HEK293T (cell line): ENCODE results near the gene SSUH2.

Source experiments
- CTCF ChIA-PET: fragments of 350-600 bp; formaldehyde crosslinking; extraction: SDS; loops from one replicate; lab custom pipeline; 2021; ENCODE audit warnings: antibody characterized with exemption, inconsistent platforms; lab: Yijun Ruan, JAX
- POLR2A ChIA-PET: fragments of 350-600 bp; formaldehyde crosslinking; extraction: SDS; loops from one replicate; lab custom pipeline; 2020; ENCODE audit warnings: antibody characterized with exemption, inconsistent platforms; lab: Yijun Ruan, JAX
- DNase-seq: peaks from one replicate; pipeline ENCODE4 v3.0.0; 2012; ENCODE audit warnings: mixed read lengths; ENCODE audit errors: extremely low spot score
- ARNT ChIP-seq: fragments of 450-650 bp; IDR thresholded peaks from 2 replicates; pipeline ENCODE4 v1.6.1; 2017; ENCODE audit warnings: mild to moderate bottlenecking
- BHLHE40 ChIP-seq: fragments of 450-650 bp; IDR thresholded peaks from 2 replicates; pipeline ENCODE4 v1.6.1; 2016; ENCODE audit warnings: mild to moderate bottlenecking, moderate library complexity, borderline replicate concordance
- CTBP1 ChIP-seq: fragments of 450-650 bp; IDR thresholded peaks from 2 replicates; pipeline ENCODE4 v1.6.1; 2016; ENCODE audit warnings: borderline replicate concordance
- ELF4 ChIP-seq: fragments of 450-650 bp; IDR thresholded peaks from 2 replicates; pipeline ENCODE4 v1.6.1; 2017; ENCODE audit warnings: antibody characterized with exemption
- FOXA1 ChIP-seq: fragments of 450-650 bp; IDR thresholded peaks from 2 replicates; pipeline ENCODE4 v1.6.1; 2016; ENCODE audit warnings: mild to moderate bottlenecking
- FOXK2 ChIP-seq: fragments of 450-650 bp; IDR thresholded peaks from 2 replicates; pipeline ENCODE4 v1.6.1; 2016; ENCODE audit warnings: mild to moderate bottlenecking
- FOXM1 ChIP-seq: fragments of 450-650 bp; IDR thresholded peaks from 2 replicates; pipeline ENCODE4 v1.6.1; 2017; ENCODE audit warnings: mild to moderate bottlenecking, borderline replicate concordance
- HDGF ChIP-seq: fragments of 450-650 bp; IDR thresholded peaks from 2 replicates; pipeline ENCODE4 v1.6.1; 2017; ENCODE audit warnings: antibody characterized with exemption, borderline replicate concordance
- L3MBTL2 ChIP-seq: fragments of 450-650 bp; conservative IDR thresholded peaks from 2 replicates; pipeline ENCODE4 v1.6.1; 2016; ENCODE audit warnings: mild to moderate bottlenecking
- LEF1 ChIP-seq: fragments of 450-650 bp; IDR thresholded peaks from 2 replicates; pipeline ENCODE4 v1.6.1; 2017; ENCODE audit warnings: mild to moderate bottlenecking, borderline replicate concordance
- NFRKB ChIP-seq: fragments of 450-650 bp; IDR thresholded peaks from 2 replicates; pipeline ENCODE4 v1.6.1; 2016; ENCODE audit warnings: mild to moderate bottlenecking, moderate library complexity
- PKNOX1 ChIP-seq: fragments of 450-650 bp; IDR thresholded peaks from 2 replicates; pipeline ENCODE4 v1.6.1; 2016
- SP1 ChIP-seq: fragments of 450-650 bp; IDR thresholded peaks from 2 replicates; pipeline ENCODE4 v1.6.1; 2017
- SUZ12 ChIP-seq: fragments of 450-650 bp; IDR thresholded peaks from 2 replicates; pipeline ENCODE4 v1.6.1; 2016; ENCODE audit warnings: mild to moderate bottlenecking
- TARDBP ChIP-seq: fragments of 450-650 bp; IDR thresholded peaks from 2 replicates; pipeline ENCODE4 v1.6.1; 2016
- ZNF384 ChIP-seq: fragments of 450-650 bp; IDR thresholded peaks from 2 replicates; pipeline ENCODE4 v1.6.1; 2016

The SSUH2 gene

GRCh38 chr3:8578282-8578681 is 66.3 kb downstream of the SSUH2 start:
- no peak for TF ChIP-seq ELF4
- no peak for TF ChIP-seq PKNOX1
- no peak for TF ChIP-seq FOXK2
- no peak for TF ChIP-seq ARNT
- no peak for TF ChIP-seq LEF1
- no peak for TF ChIP-seq NFRKB
- no peak for TF ChIP-seq HDGF
- TF ChIP-seq FOXA1: no peak
- POLR2A ChIA-PET: no interaction called here
- DNase-seq: no peak
- CTCF ChIA-PET: no interaction called here

- no peak for DNase-seq
- POLR2A ChIA-PET: no interaction called here
- CTCF ChIA-PET: no interaction called here
- TF ChIP-seq ARNT (no peak), LEF1 (no peak), SP1 (no peak), SUZ12 (no peak), FOXA1 (no peak)
These were observed 67.6 kb downstream of the SSUH2 start for GRCh38 chr3:8576841-8577571.

GRCh38 chr3:8576436-8576835 is 68.2 kb downstream of the SSUH2 start:
- DNase-seq: no peak
- no peak for TF ChIP-seq ZNF384
- no peak for TF ChIP-seq TARDBP
- TF ChIP-seq LEF1: no peak
- TF ChIP-seq CTBP1: no peak
- ChIA-PET CTCF (no interaction called here), POLR2A (no interaction called here)

GRCh38 chr3:8575364-8576104 is 69.1 kb downstream of the SSUH2 start:
- ChIA-PET CTCF (no interaction called here), POLR2A (no interaction called here)
- TF ChIP-seq FOXM1 (no peak), ZNF384 (no peak), L3MBTL2 (no peak), FOXA1 (no peak), PKNOX1 (no peak), SUZ12 (no peak), FOXK2 (no peak), NFRKB (no peak), SP1 (no peak), ELF4 (no peak), TARDBP (no peak), LEF1 (no peak)
- DNase-seq: no peak

- CTCF ChIA-PET: no interaction called here
- POLR2A ChIA-PET: no interaction called here
These were observed 69.8 kb downstream of the SSUH2 start for GRCh38 chr3:8574670-8575322.

GRCh38 chr3:8574040-8574669 is 70.4 kb downstream of the SSUH2 start:
- CTCF ChIA-PET: no interaction called here
- no peak for DNase-seq
- TF ChIP-seq SUZ12 (no peak), FOXK2 (no peak), FOXM1 (no peak), TARDBP (no peak), FOXA1 (no peak), NFRKB (no peak), ZNF384 (no peak), L3MBTL2 (no peak), HDGF (no peak), SP1 (no peak), CTBP1 (no peak), BHLHE40 (no peak), ELF4 (no peak)
- POLR2A ChIA-PET: no interaction called here

More at GRCh38 chr3:8574670-8575322, 69.8 kb downstream of the SSUH2 start:
- TF ChIP-seq FOXK2 (no peak), ELF4 (no peak), SUZ12 (no peak), PKNOX1 (no peak), BHLHE40 (no peak), CTBP1 (no peak)
- DNase-seq: no peak
